Astrocyte (in vitro differentiated cells and primary cell): ENCODE measurements around the gene SCGB3A1.

Experiments
- EZH2 ChIP-seq: IDR thresholded peaks from 2 replicates; pipeline ENCODE4 v1.6.1; 2012; ENCODE audit warnings: mild to moderate bottlenecking, low read length, inconsistent platforms; ENCODE audit not compliant: insufficient read depth
- TF ChIP-seq, protein P1 (sequence below): IDR thresholded peaks from 2 replicates; pipeline ENCODE4 v1.5.1; 2011; ENCODE audit warnings: low read depth, mild to moderate bottlenecking, inconsistent platforms, low read length, moderate library complexity; ENCODE audit not compliant: insufficient read depth

DNA sequence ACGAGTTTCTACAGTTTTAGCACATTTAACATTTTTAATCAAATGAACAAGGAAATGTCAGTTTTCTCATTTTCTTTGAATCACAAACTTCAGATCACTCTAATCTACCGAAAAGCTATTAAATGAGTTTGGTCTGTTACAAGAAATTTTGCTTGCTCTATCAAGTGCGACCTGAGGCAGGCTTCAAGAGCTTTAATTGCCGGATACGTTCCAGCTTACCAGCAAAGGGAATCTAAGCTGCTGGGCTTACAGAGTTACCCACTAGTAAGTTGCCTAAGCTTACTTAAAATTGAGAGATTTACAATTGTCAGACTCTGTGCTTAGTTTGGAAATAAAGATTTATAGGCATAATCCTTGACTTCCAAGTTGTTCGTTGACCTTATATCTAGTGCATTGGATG is 10.6 kb downstream of the SCGB3A1 start:
- no peak for TF ChIP-seq EZH2
- TF ChIP-seq, protein P1, sequence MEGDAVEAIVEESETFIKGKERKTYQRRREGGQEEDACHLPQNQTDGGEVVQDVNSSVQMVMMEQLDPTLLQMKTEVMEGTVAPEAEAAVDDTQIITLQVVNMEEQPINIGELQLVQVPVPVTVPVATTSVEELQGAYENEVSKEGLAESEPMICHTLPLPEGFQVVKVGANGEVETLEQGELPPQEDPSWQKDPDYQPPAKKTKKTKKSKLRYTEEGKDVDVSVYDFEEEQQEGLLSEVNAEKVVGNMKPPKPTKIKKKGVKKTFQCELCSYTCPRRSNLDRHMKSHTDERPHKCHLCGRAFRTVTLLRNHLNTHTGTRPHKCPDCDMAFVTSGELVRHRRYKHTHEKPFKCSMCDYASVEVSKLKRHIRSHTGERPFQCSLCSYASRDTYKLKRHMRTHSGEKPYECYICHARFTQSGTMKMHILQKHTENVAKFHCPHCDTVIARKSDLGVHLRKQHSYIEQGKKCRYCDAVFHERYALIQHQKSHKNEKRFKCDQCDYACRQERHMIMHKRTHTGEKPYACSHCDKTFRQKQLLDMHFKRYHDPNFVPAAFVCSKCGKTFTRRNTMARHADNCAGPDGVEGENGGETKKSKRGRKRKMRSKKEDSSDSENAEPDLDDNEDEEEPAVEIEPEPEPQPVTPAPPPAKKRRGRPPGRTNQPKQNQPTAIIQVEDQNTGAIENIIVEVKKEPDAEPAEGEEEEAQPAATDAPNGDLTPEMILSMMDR, result no peak
